ENCODE data around the gene CWC25.

GRCh38 chr17:38799501-38800236, 25.5 kb downstream of the CWC25 start, which contains the start of gene PIP4K2B:
- TF ChIP-seq EZH2 (IDR thresholded peaks at IDR 0.05): no peak
- TF ChIP-seq POLR2AphosphoS5 (IDR thresholded peaks at IDR 0.05; ENCODE audit: borderline replicate concordance, low read depth, low read length): peak; percentile 72
- peak; percentile 28 for TF ChIP-seq FOXP2 (optimal IDR thresholded peaks at IDR 0.05; ENCODE audit: control extremely low read depth, extremely low read length, insufficient read depth)

Data from SK-N-MC (cell line).